Measurements from ENCODE around the gene PLCL1.

- no peak for TF ChIP-seq POLR2A (IDR thresholded peaks at IDR 0.05; ENCODE audit: low read depth, low read length)
- TF ChIP-seq MAX (IDR thresholded peaks at IDR 0.05; ENCODE audit: insufficient read depth, insufficient read length) = no peak
- TF ChIP-seq EZH2 (IDR thresholded peaks at IDR 0.05; ENCODE audit: borderline replicate concordance, low read depth, low read length, severe bottlenecking) = no peak
- TF ChIP-seq CTCF (IDR thresholded peaks at IDR 0.05; ENCODE audit: extremely low read depth in 1 of 2, insufficient read depth in 1 of 2, low read depth in 1 of 2, low read length in 2 of 2) = no peak
- TF ChIP-seq POLR2AphosphoS5 (IDR thresholded peaks at IDR 0.05; ENCODE audit: insufficient read depth, low read depth, low read length) = no peak
- TF ChIP-seq FOS (IDR thresholded peaks at IDR 0.05; ENCODE audit: borderline replicate concordance, insufficient read depth, low read length) = no peak
- TF ChIP-seq GATA2 (IDR thresholded peaks at IDR 0.05; ENCODE audit: insufficient read depth, insufficient read length, low read depth, low read length) = no peak
Measured at GRCh38 chr2:197950724-197951123, 146.3 kb downstream of the PLCL1 start.
